Thyroid gland (tissue), 4 donors: ENCODE data around the gene NDUFV2.

Experiments used
- CTCF ChIP-seq, 6 experiments: fragments of 200-600 bp in 3 of 6; fragments of 450-650 bp in 3 of 6; sonication (generic) in 3 of 6; IDR thresholded peaks; one replicate each; pipeline ENCODE4 v1.5.1; 2016 to 2019; ENCODE audit warnings: antibody characterized with exemption in 6 of 6, mild to moderate bottlenecking in 2 of 6, inconsistent platforms in 1 of 6, moderate library complexity in 1 of 6
- POLR2A ChIP-seq, 2 donors: fragments of 450-650 bp; IDR thresholded peaks; one replicate each; pipeline ENCODE4 v1.6.1; 2017; ENCODE audit warnings: antibody characterized with exemption in 2 of 2, mild to moderate bottlenecking in 2 of 2, moderate library complexity in 1 of 2

DNA sequence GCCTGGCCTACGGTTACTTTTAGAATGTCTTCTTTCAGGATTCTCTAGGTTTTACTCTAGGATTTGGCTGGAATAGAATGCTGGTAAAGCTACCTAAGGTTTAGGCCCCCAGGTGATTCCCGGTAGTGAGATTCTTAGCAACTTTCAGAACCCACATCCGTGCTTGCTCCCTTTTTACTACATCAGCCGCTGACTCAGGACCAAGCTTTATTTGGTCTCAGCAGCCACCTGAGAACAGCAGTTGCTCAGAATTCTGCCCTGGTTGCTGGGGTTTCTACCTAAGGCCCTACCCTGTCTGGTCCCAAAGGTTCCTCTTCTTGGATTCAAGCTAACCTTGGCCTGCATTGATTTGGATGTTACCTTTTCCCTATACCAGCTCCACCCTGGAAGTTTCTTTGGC is 36.1 kb upstream of the NDUFV2 start:
- TF ChIP-seq POLR2A (IDR thresholded peaks at IDR 0.05) (no peak), CTCF (IDR thresholded peaks at IDR 0.05) (no peak)
